GM19099 (cell line): ENCODE data around the gene LDHB.

ENCODE experiments used
- POLR2A ChIP-seq: IDR thresholded peaks from 3 replicates; pipeline ENCODE4 v1.6.1; 2011; ENCODE audit warnings: low read depth; ENCODE audit not compliant: insufficient read length; ENCODE audit errors: extremely low read depth

LDHB gene

DNA sequence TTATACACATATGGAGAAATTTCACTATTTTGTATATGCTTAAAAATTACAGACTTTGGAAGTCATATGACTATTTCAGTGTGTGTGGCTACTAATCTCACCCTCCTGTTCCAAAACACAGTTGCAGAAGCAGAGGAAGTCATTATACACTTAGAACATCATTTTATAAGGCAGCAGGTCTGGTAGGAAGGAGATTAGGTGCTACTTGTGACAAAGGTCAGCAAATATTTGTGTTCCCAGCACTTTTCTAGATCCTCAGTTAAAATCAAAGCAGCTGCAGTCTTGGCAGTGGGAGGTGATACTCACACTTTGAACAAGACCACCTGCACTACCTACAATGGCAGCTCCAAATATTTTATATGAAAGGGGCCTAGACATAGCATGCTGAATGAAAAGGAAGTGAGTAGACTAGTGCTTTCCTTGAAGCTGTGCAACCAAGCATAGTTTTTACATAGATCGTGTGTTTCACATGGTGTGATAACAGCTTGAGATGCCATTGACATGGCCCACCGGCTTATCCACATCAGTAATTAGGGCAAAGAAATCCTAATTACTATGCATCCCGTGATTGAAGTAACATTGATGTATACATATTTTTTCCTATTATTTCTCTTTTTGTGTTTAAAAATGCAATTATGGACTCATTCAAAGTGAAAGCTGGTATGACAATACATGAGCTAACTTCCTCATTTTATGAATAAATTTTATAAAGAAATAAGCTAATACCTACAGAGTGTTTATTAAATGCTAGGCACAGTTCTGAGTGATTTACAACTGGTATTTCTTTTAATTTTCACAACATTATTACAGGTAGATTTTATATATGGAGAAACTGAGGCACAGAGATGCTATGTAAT lies 58.3 kb downstream of the LDHB start:
- TF ChIP-seq POLR2A: no peak

DNA sequence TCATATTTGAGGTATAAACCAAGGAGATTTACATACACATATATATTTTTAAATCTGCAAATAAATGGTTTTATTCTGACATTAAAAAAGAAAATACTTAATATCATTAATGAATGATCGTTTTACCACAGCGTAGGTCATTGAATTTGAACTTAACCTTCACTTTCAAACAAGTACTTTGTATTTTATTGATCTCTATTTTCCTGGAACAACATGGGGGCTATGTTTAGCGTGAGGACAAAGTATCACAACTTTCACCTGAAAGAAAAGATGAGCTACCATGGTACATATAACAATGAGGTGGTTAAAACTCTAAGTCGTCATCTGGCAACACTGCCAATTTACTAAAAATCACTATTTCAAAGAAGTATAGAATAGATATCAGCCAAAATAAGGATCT lies 59.0 kb downstream of the LDHB start:
- TF ChIP-seq POLR2A: no peak

DNA sequence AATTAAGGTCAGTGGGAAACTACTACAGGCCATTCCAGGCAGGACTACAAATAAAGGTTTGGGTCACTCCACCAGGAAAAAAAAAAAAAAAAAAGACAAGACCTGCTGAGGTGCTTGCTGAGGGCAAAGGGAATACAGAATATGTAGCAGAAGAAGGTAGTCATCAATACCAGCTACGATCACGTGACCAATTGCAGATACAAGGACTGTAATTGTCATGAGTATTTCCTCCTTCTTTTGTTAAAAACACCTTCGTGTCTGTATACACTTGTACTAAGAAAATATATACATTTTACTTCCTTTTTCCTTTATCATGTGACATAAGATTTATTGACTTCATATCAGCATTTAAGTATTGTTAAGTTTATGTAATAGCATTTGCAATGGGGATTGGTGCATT lies 72.2 kb downstream of the LDHB start:
- no peak for TF ChIP-seq POLR2A
